GM21825 (cell line): Measurements from ENCODE around the gene NMU.
A peak's percentile ranks its signal among the peaks of the same experiment; 100 is the strongest.
"Not testable (repeated sequence)": the region's sequence is repeated elsewhere in the genome, so short reads cannot be mapped to it uniquely, and the experiment has no call there.

Source experiments
- ATAC-seq: cut with Tn5 transposase; IDR thresholded peaks from one replicate; pipeline ENCODE4 v1.9.1; 2021; ENCODE audit warnings: mild to moderate bottlenecking, moderate library complexity; ENCODE audit not compliant: unreplicated experiment

The NMU gene

DNA sequence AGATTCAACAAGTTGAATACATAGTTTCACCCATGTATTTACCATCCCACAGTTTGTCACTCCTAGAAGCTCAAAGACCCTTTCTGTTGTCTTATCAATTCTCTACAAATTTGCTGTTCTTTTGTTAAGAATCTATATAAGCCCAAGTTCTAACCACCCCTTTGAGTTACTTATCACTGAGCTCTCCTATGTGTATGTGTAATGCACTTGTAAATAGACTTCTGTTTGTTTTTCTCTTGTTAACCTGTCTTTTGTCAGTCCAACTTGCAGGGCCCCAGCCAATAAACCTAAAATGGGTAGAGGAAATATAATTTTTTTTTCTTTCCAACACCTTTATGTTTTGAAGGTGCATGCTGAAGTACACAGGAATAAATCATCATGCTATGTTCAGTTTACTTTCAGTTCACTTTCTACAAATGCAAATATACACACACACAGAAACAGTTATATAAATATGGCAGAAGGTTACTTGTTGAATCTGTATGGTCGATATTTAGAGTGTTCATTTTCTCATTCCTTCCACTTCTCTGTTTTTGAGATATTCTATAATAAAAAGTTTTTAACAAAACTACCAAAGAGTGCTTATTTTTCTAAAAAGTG lies 67.1 kb downstream of the NMU start:
- ATAC-seq, result no peak

- peak; percentile 99 for ATAC-seq
Measured at GRCh38 chr4:55561889-55562288, 74.2 kb downstream of the NMU start.

- no peak for ATAC-seq
Measured at GRCh38 chr4:55560096-55560495, 76.0 kb downstream of the NMU start.

DNA sequence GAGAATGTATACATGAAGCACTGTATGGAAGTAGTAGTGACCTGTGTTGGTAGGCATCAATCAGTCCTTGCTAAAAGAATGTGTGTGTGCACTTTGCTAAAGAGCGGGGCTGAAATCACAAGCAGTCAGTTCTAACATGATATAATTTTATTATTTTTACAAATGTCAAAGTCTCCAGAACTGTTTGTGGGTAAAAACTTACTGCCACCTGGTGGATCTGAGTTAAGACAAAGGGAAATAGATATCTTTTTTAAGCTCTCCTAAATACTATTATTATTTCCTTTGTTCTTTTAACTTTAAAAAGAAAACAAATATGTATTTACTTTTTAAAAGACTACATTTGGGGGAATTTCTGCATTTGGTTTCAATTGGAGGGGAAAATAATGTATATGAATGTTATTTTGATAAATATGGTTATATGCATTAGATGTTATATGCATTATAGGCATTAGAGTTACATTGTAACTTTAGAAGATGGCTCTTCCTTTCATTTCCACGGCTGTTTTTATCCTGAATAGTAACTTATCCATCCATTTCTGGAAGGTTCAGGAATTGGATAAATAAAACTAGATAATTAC lies 81.6 kb downstream of the NMU start:
- no peak for ATAC-seq

- no peak for ATAC-seq
Measured at GRCh38 chr4:55553441-55554201, 82.5 kb downstream of the NMU start.

DNA sequence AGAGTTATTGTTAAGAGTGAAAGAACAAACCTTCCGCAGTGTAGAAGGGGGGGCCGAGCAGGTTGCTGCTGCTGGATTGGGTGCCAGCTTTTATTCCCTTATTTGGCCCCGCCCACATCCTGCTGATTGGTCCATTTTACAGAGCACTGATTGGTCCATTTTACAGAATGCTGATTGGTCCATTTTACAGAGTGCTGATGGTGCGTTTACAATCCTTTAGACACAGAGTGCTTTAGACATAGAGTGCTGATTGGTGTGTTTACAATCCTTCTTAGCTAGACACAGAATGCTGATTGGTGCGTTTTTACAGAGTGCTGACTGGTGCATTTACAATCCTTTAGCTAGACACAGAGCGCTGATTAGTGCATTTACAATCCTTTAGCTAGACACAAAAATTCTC lies 84.1 kb downstream of the NMU start:
- ATAC-seq, result not testable (repeated sequence)

GRCh38 chr4:55549888-55550287 lies 86.2 kb downstream of the NMU start:
- no peak for ATAC-seq

- no peak for ATAC-seq
Measured at GRCh38 chr4:55547918-55548317, 88.2 kb downstream of the NMU start.

GRCh38 chr4:55547466-55547770 lies 88.7 kb downstream of the NMU start:
- ATAC-seq, result no peak

DNA sequence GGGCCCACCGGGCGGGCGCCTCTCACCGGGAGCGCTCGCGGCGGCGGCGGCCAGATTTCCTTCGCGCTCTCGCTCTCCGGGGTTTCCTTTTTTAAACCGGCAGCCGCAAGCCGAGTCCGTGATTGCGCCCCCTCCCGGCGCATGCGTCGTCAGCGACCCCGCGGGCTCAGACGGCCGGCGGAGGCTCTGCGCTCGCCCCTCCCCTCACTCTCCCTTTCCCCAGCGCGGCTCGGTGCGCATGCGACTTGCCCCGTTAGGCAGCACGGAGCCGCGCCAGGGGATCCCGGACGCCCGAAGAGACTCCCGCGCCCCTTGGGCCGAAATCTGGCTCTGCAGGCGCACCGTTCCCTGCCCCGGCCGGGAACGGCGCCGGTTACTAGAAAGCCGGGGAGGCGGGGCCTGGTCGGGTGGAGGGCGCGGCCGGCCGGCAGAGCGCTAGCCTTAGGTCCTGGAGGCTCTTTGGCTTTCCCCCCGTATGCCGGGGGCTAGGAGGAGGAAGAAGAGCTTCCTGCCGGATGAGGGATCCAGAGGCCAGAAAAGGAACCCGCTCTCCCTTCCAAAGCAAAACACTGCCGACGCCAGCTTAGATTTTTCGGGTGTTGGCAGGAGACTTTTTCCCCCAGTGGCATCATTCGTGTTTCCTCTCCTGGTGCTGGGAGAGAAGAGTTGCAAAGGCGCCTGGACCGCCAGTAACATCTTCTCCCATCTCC lies 89.2 kb downstream of the NMU start, which contains the start of gene CLOCK:
TSS of gene CLOCK (minus strand) at position 154 of the 710 bp plus-strand sequence. CDS start 64,124 bp downstream, outside the sequence.
- ATAC-seq, result peak; percentile 73

DNA sequence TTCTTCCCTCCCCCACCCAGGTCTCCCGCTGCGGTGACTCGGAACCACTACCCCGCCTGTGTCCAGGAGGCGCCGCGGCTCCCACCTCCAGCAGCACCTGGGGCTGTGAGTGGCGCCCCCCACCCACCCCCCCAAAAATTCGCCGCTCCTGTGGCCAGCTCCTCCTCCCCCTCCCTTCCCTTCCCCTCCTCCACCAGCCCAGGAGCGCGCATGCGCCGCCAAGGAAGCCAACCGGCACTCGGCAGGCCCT lies 89.7 kb downstream of the NMU start:
- ATAC-seq, result peak; percentile 38

- ATAC-seq, result peak; percentile 45
Measured at GRCh38 chr4:55545641-55546505, 90.2 kb downstream of the NMU start.
